Esophagus squamous epithelium (tissue), 4 donors: Measurements from ENCODE around the gene SRF.

ENCODE experiments used
- CTCF ChIP-seq, 6 experiments: fragments of 450-650 bp in 4 of 6; fragments of 200-600 bp in 2 of 6; sonication (generic) in 2 of 6; IDR thresholded peaks; one replicate each; pipeline ENCODE4 v1.5.1; 2016 to 2019; ENCODE audit warnings: antibody characterized with exemption in 6 of 6, mild to moderate bottlenecking in 4 of 6, moderate library complexity in 4 of 6
- POLR2A ChIP-seq, 4 donors: fragments of 450-650 bp; IDR thresholded peaks; one replicate each; pipeline ENCODE4 v1.6.1; 2017; ENCODE audit warnings: antibody characterized with exemption in 4 of 4, mild to moderate bottlenecking in 4 of 4, moderate library complexity in 3 of 4

DNA sequence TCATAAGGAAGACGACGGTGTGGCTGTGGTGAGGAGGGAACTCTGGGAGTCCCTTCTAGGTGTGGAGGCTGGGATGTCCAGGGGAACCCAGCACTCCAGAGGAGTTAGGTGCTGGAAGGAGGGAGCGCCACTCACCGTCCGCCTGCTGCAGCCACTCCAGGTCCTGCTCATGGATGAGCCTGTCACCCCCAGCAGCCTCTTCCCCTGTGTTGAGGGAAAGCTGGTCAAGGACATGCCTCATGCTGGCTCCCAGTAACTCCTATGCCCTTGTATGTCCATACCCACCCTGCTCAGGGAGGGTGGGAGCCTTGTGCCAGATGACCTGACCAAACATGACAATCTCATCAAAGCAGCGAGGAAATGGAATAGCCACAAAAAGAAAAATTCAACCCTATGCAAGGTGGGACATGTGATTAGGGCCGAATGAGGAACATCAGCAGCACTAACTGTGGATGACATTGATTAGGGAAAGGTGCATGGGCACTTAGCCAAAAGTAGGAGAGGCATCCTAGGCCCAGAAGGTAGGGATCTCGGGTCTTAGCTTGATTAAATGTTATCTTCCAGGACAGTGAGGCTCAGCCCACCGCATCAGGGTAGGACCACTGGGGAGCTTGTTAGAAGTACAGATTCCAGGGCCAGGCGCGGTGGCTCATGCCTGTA, 55.3 kb downstream of the SRF start:
- TF ChIP-seq CTCF (IDR thresholded peaks at IDR 0.05) (no peak), POLR2A (IDR thresholded peaks at IDR 0.05) (no peak)
